Keratinocyte (primary cell): ENCODE measurements around the gene KLHL5. TPM values are rescaled to one million over a fixed set of nuclear protein-coding genes. Genes with fewer than 3 reads are reported as not detected.

Experiments used
- DNase-seq: peaks from one replicate; pipeline ENCODE4 v3.0.0-alpha.2; 2011; ENCODE audit warnings: low read depth, missing footprints, low spot score
- FAIRE-seq: peaks from 2 replicates; lab custom pipeline; 2011; peaks lifted over from hg19 to GRCh38; lab: Jason Lieb, UNC
- H2AFZ ChIP-seq: 2 replicates; pipeline ENCODE4 v1.6.0; 2012; ENCODE audit warnings: low read length, control low read depth, inconsistent platforms; ENCODE audit not compliant: control insufficient read depth
- H3K27ac ChIP-seq: 2 replicates; pipeline ENCODE4 v1.5.1; 2011; ENCODE audit warnings: low read length; ENCODE audit not compliant: control insufficient read depth, insufficient read depth
- H3K27me3 ChIP-seq: 3 replicates; pipeline ENCODE4 v1.6.0; 2011; ENCODE audit warnings: low read length; ENCODE audit not compliant: control insufficient read depth, insufficient read depth; ENCODE audit errors: extremely low read depth
- H3K36me3 ChIP-seq, 2 experiments: 2 replicates in 1 of 2; 3 replicates in 1 of 2; pipeline ENCODE4 v1.5.1; 2011; ENCODE audit warnings: low read length in 2 of 2, mild to moderate bottlenecking in 1 of 2; ENCODE audit not compliant: control insufficient read depth in 2 of 2, insufficient read depth in 2 of 2; ENCODE audit errors: extremely low read depth in 1 of 2
- H3K4me1 ChIP-seq: 3 replicates; pipeline ENCODE4 v1.5.1; 2011; ENCODE audit warnings: low read length; ENCODE audit not compliant: control insufficient read depth, insufficient read depth; ENCODE audit errors: extremely low read depth
- H3K4me2 ChIP-seq: 3 replicates; pipeline ENCODE4 v1.6.0; 2011; ENCODE audit warnings: low read depth, low read length; ENCODE audit not compliant: control insufficient read depth, insufficient read depth; ENCODE audit errors: extremely low read depth
- H3K4me3 ChIP-seq, 3 experiments: fragments of 200-600 bp in 1 of 3; sonication (generic) in 1 of 3; 2 replicates in 2 of 3; 3 replicates in 1 of 3; pipeline ENCODE4 v1.5.1; 2011 to 2016; ENCODE audit warnings: low read length in 3 of 3, mild to moderate bottlenecking in 3 of 3, control low read depth in 2 of 3, inconsistent platforms in 1 of 3, low read depth in 1 of 3, mixed read lengths in 1 of 3, mixed run types in 1 of 3, moderate library complexity in 1 of 3; ENCODE audit not compliant: control insufficient read depth in 2 of 3, insufficient read depth in 2 of 3; ENCODE audit errors: extremely low read depth in 1 of 3
- H3K79me2 ChIP-seq: 2 replicates; pipeline ENCODE4 v1.6.0; 2012; ENCODE audit warnings: low read length; ENCODE audit not compliant: control insufficient read depth, insufficient read depth
- H3K9ac ChIP-seq: 3 replicates; pipeline ENCODE4 v1.6.0; 2011; ENCODE audit warnings: low read length; ENCODE audit not compliant: control insufficient read depth, insufficient read depth; ENCODE audit errors: extremely low read depth
- H3K9me1 ChIP-seq: 3 replicates; pipeline ENCODE4 v1.6.0; 2011; ENCODE audit warnings: low read length; ENCODE audit not compliant: control insufficient read depth, insufficient read depth; ENCODE audit errors: extremely low read depth
- H3K9me3 ChIP-seq: 2 replicates; pipeline ENCODE4 v1.5.1; 2012; ENCODE audit warnings: low read depth, low read length; ENCODE audit not compliant: control insufficient read depth
- H4K20me1 ChIP-seq: 3 replicates; pipeline ENCODE4 v1.6.0; 2011; ENCODE audit warnings: low read length; ENCODE audit not compliant: control insufficient read depth, insufficient read depth; ENCODE audit errors: extremely low read depth
- CTCF ChIP-seq, 3 experiments: IDR thresholded peaks in 1 of 3; conservative IDR thresholded peaks in 1 of 3; optimal IDR thresholded peaks in 1 of 3; 2 replicates in 2 of 3; 3 replicates in 1 of 3; pipeline versions ENCODE3 to v1.5.1; 2011; ENCODE audit warnings: low read length in 3 of 3, mild to moderate bottlenecking in 3 of 3, moderate library complexity in 2 of 3, control low read depth in 1 of 3, inconsistent platforms in 1 of 3; ENCODE audit not compliant: insufficient read depth in 2 of 3; ENCODE audit errors: extremely low read depth in 1 of 3
- EZH2 ChIP-seq: IDR thresholded peaks from one replicate; pipeline ENCODE4 v1.6.1; 2012; ENCODE audit warnings: inconsistent platforms, mild to moderate bottlenecking, low read length, moderate library complexity
- dilution Hi-C: fragments of 300-500 bp; cut with MboI; formaldehyde crosslinking; loops from one replicate; pipeline ENCODE4 v1.7.0; 2020; ENCODE audit warnings: low sequenced_read_pairs; ENCODE audit not compliant: extremely low pct_ligation_motif_present
- polyA plus RNA-seq, 5 experiments: library from polyadenylated mRNA; depleted of rRNA in 3 of 5; stranded (reverse) in 3 of 5; stranded (forward) in 1 of 5; unstranded in 1 of 5; fragments of >200 nt; gene quantifications; 1 replicate in 1 of 5; 2 replicates in 3 of 5; 3 replicates in 1 of 5; pipeline versions ENCODE4 v1.2.1 to v1.2.3, GENCODE V29; 2011 to 2012; ENCODE audit warnings: missing spikeins in 2 of 5, low read depth in 1 of 5, low replicate concordance in 1 of 5

KLHL5 gene
- polyA plus RNA-seq, 1 donor (not counting 4 experiments of a cell fraction or from before 2014, with no cell fraction given) = 25.4 TPM

GRCh38 chr4:39039108-39039507 is 22.9 kb upstream of the KLHL5 start:
- no peak for FAIRE-seq
- Histone ChIP-seq H3K27me3 (no peaks in the 10 kb centered on the region), H3K36me3 (no peaks in the 10 kb centered on the region), H3K4me1 (peaks cover 41% of the 10 kb centered on the region), H3K27ac (no peak overlapping the region), H3K9me3 (no peaks in the 10 kb centered on the region), H3K79me2 (no peaks in the 10 kb centered on the region), H3K9me1 (no peaks in the 10 kb centered on the region), H4K20me1 (no peaks in the 10 kb centered on the region), H3K4me3 (no peak overlapping the region), H3K4me2 (no peak overlapping the region), H3K9ac (no peak overlapping the region), H2AFZ (no peak overlapping the region)
- dilution Hi-C loops = no loop called here
- TF ChIP-seq CTCF (optimal IDR thresholded peaks at IDR 0.05 in 1 of 3, IDR thresholded peaks at IDR 0.05 in 1 of 3, conservative IDR thresholded peaks at IDR 0.05 in 1 of 3; ENCODE audit: extremely low read depth in 1 of 3, insufficient read depth in 2 of 3, low read length in 3 of 3) = no peak
- no peak for TF ChIP-seq EZH2
- DNase-seq = no peak

- H3K27ac ChIP-seq = no peak overlapping the region
- no peaks in the 10 kb centered on the region for H4K20me1 ChIP-seq
- no peak overlapping the region for H3K4me2 ChIP-seq
- H3K9ac ChIP-seq = no peak overlapping the region
- dilution Hi-C loops = no loop called here
- H3K36me3 ChIP-seq = no peaks in the 10 kb centered on the region
- FAIRE-seq = no peak
- TF ChIP-seq EZH2 = no peak
- no peak for TF ChIP-seq CTCF (optimal IDR thresholded peaks at IDR 0.05 in 1 of 3, IDR thresholded peaks at IDR 0.05 in 1 of 3, conservative IDR thresholded peaks at IDR 0.05 in 1 of 3; ENCODE audit: extremely low read depth in 1 of 3, insufficient read depth in 2 of 3, low read length in 3 of 3)
- no peaks in the 10 kb centered on the region for H3K9me3 ChIP-seq
- no peaks in the 10 kb centered on the region for H3K27me3 ChIP-seq
- H3K4me3 ChIP-seq = no peak overlapping the region
- H3K4me1 ChIP-seq = peaks cover 31% of the 10 kb centered on the region
- H3K9me1 ChIP-seq = no peaks in the 10 kb centered on the region
- no peak for DNase-seq
- H2AFZ ChIP-seq = no peak overlapping the region
- H3K79me2 ChIP-seq = peaks cover 9% of the 10 kb centered on the region
These were observed 19.7 kb upstream of the KLHL5 start for GRCh38 chr4:39042366-39042765.
